Upper lobe of left lung (tissue), 6 donors: Measurements from ENCODE around the gene CATSPERE. TPM values are rescaled to one million over a fixed set of nuclear protein-coding genes. Genes with fewer than 3 reads are reported as not detected.

ENCODE experiments used
- ATAC-seq, 2 donors: fragments of 200-7000 bp; cut with Tn5 transposase; one replicate each; pipeline ENCODE4 v1.9.1; 2022; ENCODE audit warnings: mild to moderate bottlenecking in 2 of 2, moderate library complexity in 2 of 2; ENCODE audit not compliant: low FRiP score in 2 of 2
- DNase-seq, 2 donors: peaks; one replicate each; pipeline ENCODE4 v3.0.0-alpha.2; 2019 to 2020
- H3K27ac ChIP-seq, 4 donors: fragments of 200-600 bp; sonication (generic); one replicate each; pipeline ENCODE4 v1.5.1; 2016 to 2019
- H3K27me3 ChIP-seq, 4 donors: fragments of 200-600 bp; sonication (generic); one replicate each; pipeline ENCODE4 v1.5.1; 2017 to 2019
- H3K36me3 ChIP-seq, 4 donors: fragments of 200-600 bp; sonication (generic); one replicate each; pipeline ENCODE4 v1.5.1; 2016 to 2019
- H3K4me1 ChIP-seq, 4 donors: fragments of 200-600 bp; sonication (generic); one replicate each; pipeline ENCODE4 v1.5.1; 2018 to 2019
- H3K4me3 ChIP-seq, 4 donors: fragments of 200-600 bp; sonication (generic); one replicate each; pipeline ENCODE4 v1.5.1; 2017 to 2019; ENCODE audit warnings: mild to moderate bottlenecking in 2 of 4, moderate library complexity in 1 of 4
- H3K9me3 ChIP-seq, 4 donors: fragments of 200-600 bp; sonication (generic); one replicate each; pipeline ENCODE4 v1.5.1; 2018 to 2019
- CTCF ChIP-seq, 6 experiments: fragments of 450-650 bp in 4 of 6; fragments of 200-600 bp in 2 of 6; sonication (generic) in 2 of 6; IDR thresholded peaks; one replicate each; pipeline ENCODE4 v1.5.1; 2016 to 2019; ENCODE audit warnings: antibody characterized with exemption in 6 of 6
- EP300 ChIP-seq, 4 donors: sonication (generic); formaldehyde crosslinking; IDR thresholded peaks; one replicate each; pipeline ENCODE4 v1.5.1; 2017; ENCODE audit warnings: antibody characterized with exemption in 4 of 4, control low read depth in 2 of 4
- POLR2A ChIP-seq, 4 donors: fragments of 450-650 bp; IDR thresholded peaks; one replicate each; pipeline ENCODE4 v1.5.1; 2016 to 2017; ENCODE audit warnings: antibody characterized with exemption in 4 of 4, mild to moderate bottlenecking in 2 of 4
- POLR2AphosphoS5 ChIP-seq, 2 donors: sonication (generic); formaldehyde crosslinking; IDR thresholded peaks; one replicate each; pipeline ENCODE4 v1.5.1; 2017; ENCODE audit warnings: antibody characterized with exemption in 2 of 2
- WGBS, 2 donors: methylation state at CpG; one replicate each; pipeline ENCODE4 v1.1.5; 2017 to 2018; 5-methylcytosine and 5-hydroxymethylcytosine counted together
- total RNA-seq, 6 donors: library from RNA; depleted of rRNA in 4 of 6; stranded (reverse); fragments of >200 nt in 4 of 6; gene quantifications; one replicate each; pipeline versions ENCODE4 v1.1.0 to v1.2.1, GENCODE V29; 2016 to 2021
- donor health status: DM: no; HTN: no; CAD: no; lungs with moderate emphysema.
- donor health status: DM: no; HTN: yes; CAD: no; lungs with severe emphysema.

CATSPERE gene
- total RNA-seq, 6 donors from 2014 or later: 0.91 to 2.4 (median 1.4) TPM; not detected in 1

- TF ChIP-seq POLR2AphosphoS5 (IDR thresholded peaks at IDR 0.05): no peak
- no peak for TF ChIP-seq POLR2A (IDR thresholded peaks at IDR 0.05)
- TF ChIP-seq EP300 (IDR thresholded peaks at IDR 0.05): no peak
- TF ChIP-seq CTCF (IDR thresholded peaks at IDR 0.05): no peak
- 50 to 54% methylated on average over 10 of the region's 10 CpGs for WGBS, 2 donors
- no peaks in the 10 kb centered on the region for H3K4me1 ChIP-seq
- H3K27ac ChIP-seq: no peak overlapping the region
- ATAC-seq (no peak), DNase-seq (no peak)
- H3K36me3 ChIP-seq: no peaks in the 10 kb centered on the region
- no peaks in the 10 kb centered on the region for H3K27me3 ChIP-seq
- H3K4me3 ChIP-seq: no peak overlapping the region
- no peaks in the 10 kb centered on the region for H3K9me3 ChIP-seq
These were observed 75.2 kb downstream of the CATSPERE start for GRCh38 chr1:244536316-244536715.

- Histone ChIP-seq H3K4me1 (no peaks in the 10 kb centered on the region), H3K27ac (no peak overlapping the region), H3K36me3 (no peaks in the 10 kb centered on the region), H3K27me3 (no peaks in the 10 kb centered on the region), H3K4me3 (no peak overlapping the region), H3K9me3 (peaks cover 0 to 11% (median 3%) of the 10 kb centered on the region in 4 donors)
- DNase-seq (no peak), ATAC-seq (no peak)
- WGBS, 2 donors: 89 to 100% methylated on average over 1 of the region's 1 CpG
- TF ChIP-seq EP300 (IDR thresholded peaks at IDR 0.05) (no peak), CTCF (IDR thresholded peaks at IDR 0.05) (no peak), POLR2A (IDR thresholded peaks at IDR 0.05) (no peak), POLR2AphosphoS5 (IDR thresholded peaks at IDR 0.05) (no peak)
These were observed 84.4 kb downstream of the CATSPERE start for GRCh38 chr1:244545511-244545910.

- Histone ChIP-seq H3K36me3 (no peaks in the 10 kb centered on the region), H3K4me1 (no peaks in the 10 kb centered on the region), H3K27me3 (no peaks in the 10 kb centered on the region), H3K4me3 (no peak overlapping the region), H3K27ac (no peak overlapping the region), H3K9me3 (peaks cover 0 to 11% (median 3%) of the 10 kb centered on the region in 4 donors)
- DNase-seq: no peak
- 70 to 83% methylated on average over 2 of the region's 2 CpGs for WGBS, 2 donors
- no peak for ATAC-seq
- no peak for TF ChIP-seq CTCF (IDR thresholded peaks at IDR 0.05)
- TF ChIP-seq POLR2A (IDR thresholded peaks at IDR 0.05): no peak
- TF ChIP-seq EP300 (IDR thresholded peaks at IDR 0.05): no peak
- no peak for TF ChIP-seq POLR2AphosphoS5 (IDR thresholded peaks at IDR 0.05)
These were observed 87.6 kb downstream of the CATSPERE start for GRCh38 chr1:244548558-244549115.

GRCh38 chr1:244552336-244552735 lies 91.3 kb downstream of the CATSPERE start:
- H3K4me3 ChIP-seq: no peak overlapping the region
- H3K36me3 ChIP-seq: no peaks in the 10 kb centered on the region
- WGBS, 2 donors: 83 to 84% methylated on average over 6 of the region's 6 CpGs
- DNase-seq (no peak), ATAC-seq (no peak)
- no peak for TF ChIP-seq POLR2A (IDR thresholded peaks at IDR 0.05)
- no peak for TF ChIP-seq CTCF (IDR thresholded peaks at IDR 0.05)
- TF ChIP-seq EP300 (IDR thresholded peaks at IDR 0.05): no peak
- no peak for TF ChIP-seq POLR2AphosphoS5 (IDR thresholded peaks at IDR 0.05)
- H3K9me3 ChIP-seq: peaks cover 4 to 18% (median 11%) of the 10 kb centered on the region in 4 donors
- H3K27ac ChIP-seq: no peak overlapping the region
- no peaks in the 10 kb centered on the region for H3K27me3 ChIP-seq
- no peaks in the 10 kb centered on the region for H3K4me1 ChIP-seq

- ATAC-seq (no peak), DNase-seq (no peak)
- Histone ChIP-seq H3K4me1 (no peaks in the 10 kb centered on the region), H3K4me3 (no peak overlapping the region), H3K9me3 (peaks cover 4 to 18% (median 11%) of the 10 kb centered on the region in 4 donors), H3K36me3 (no peaks in the 10 kb centered on the region), H3K27me3 (no peaks in the 10 kb centered on the region), H3K27ac (no peak overlapping the region)
- TF ChIP-seq CTCF (IDR thresholded peaks at IDR 0.05) (no peak), EP300 (IDR thresholded peaks at IDR 0.05) (no peak), POLR2AphosphoS5 (IDR thresholded peaks at IDR 0.05) (no peak), POLR2A (IDR thresholded peaks at IDR 0.05) (no peak)
- 68 to 87% methylated on average over 1 of the region's 1 CpG for WGBS, 2 donors
These were observed 95.2 kb downstream of the CATSPERE start for GRCh38 chr1:244556263-244556662.
